SU-DHL-6 (cell line): ENCODE data around the gene UNC5B.

Experiments
- H2AFZ ChIP-seq: fragments of 200-600 bp; sonication (generic); 2 replicates; pipeline ENCODE4 v1.6.1; 2014; ENCODE audit warnings: low read depth, mild to moderate bottlenecking, moderate library complexity, mixed read lengths, antibody characterized with exemption, low read length; ENCODE audit not compliant: severe bottlenecking
- H3F3A ChIP-seq: fragments of 200-600 bp; shearing (Covaris generic); 2 replicates; pipeline ENCODE4 v1.6.0; 2016; ENCODE audit warnings: antibody characterized with exemption, mild to moderate bottlenecking; ENCODE audit not compliant: insufficient read depth
- H3K27ac ChIP-seq: fragments of 200-600 bp; sonication (generic); 2 replicates; pipeline ENCODE4 v1.5.1; 2016; ENCODE audit warnings: low read depth, mild to moderate bottlenecking, low read length, moderate library complexity, mixed read lengths
- H3K27me3 ChIP-seq: fragments of 200-600 bp; sonication (generic), shearing (Covaris generic); 2 replicates; pipeline ENCODE4 v1.6.0; 2014; ENCODE audit warnings: mild to moderate bottlenecking, low read length
- H3K36me3 ChIP-seq: fragments of 200-600 bp; sonication (generic); 2 replicates; pipeline ENCODE4 v1.6.1; 2014; ENCODE audit warnings: mild to moderate bottlenecking, low read length, mixed read lengths
- H3K4me2 ChIP-seq: fragments of 300-600, 200-600 bp; shearing (Covaris generic), sonication (generic); 2 replicates; pipeline ENCODE4 v1.6.0; 2014; ENCODE audit warnings: low read length, low read depth, mild to moderate bottlenecking; ENCODE audit not compliant: poor library complexity, severe bottlenecking
- H3K4me3 ChIP-seq: fragments of 200-600 bp; sonication (generic); 2 replicates; pipeline ENCODE4 v1.5.1; 2014; ENCODE audit warnings: antibody characterized with exemption, low read length, mild to moderate bottlenecking, mixed read lengths; ENCODE audit not compliant: insufficient read depth, poor library complexity, severe bottlenecking
- H3K79me2 ChIP-seq: fragments of 200-600 bp; sonication (generic); 2 replicates; pipeline ENCODE4 v1.6.1; 2014; ENCODE audit warnings: mild to moderate bottlenecking, low read length, moderate library complexity; ENCODE audit not compliant: insufficient read depth
- H3K9ac ChIP-seq: fragments of 200-600 bp; sonication (generic); 2 replicates; pipeline ENCODE4 v1.7.0; 2014; ENCODE audit warnings: mild to moderate bottlenecking, low read length
- H3K9me2 ChIP-seq: fragments of 200-600 bp; sonication (generic); replicated peaks from 2 replicates; pipeline ENCODE4 v1.6.1; 2014; ENCODE audit warnings: low read length; ENCODE audit not compliant: insufficient read depth
- H3K9me3 ChIP-seq: fragments of 200-600 bp; sonication (generic); 2 replicates; pipeline ENCODE4 v1.6.1; 2014; ENCODE audit warnings: low read length, mixed read lengths; ENCODE audit not compliant: insufficient read depth
- H4K20me1 ChIP-seq: fragments of 200-600 bp; sonication (generic); 2 replicates; pipeline ENCODE4 v1.6.1; 2014; ENCODE audit warnings: low read depth, mild to moderate bottlenecking, antibody characterized with exemption, low read length, moderate library complexity, mixed read lengths
- EZH2phosphoT487 ChIP-seq: fragments of 200-600 bp; sonication (generic), shearing (Covaris generic); conservative IDR thresholded peaks from 2 replicates; pipeline ENCODE4 v1.6.1; 2018; ENCODE audit warnings: mild to moderate bottlenecking, antibody characterized with exemption, low read length, moderate library complexity, mixed read lengths
- TF ChIP-seq, protein P1 (sequence below): fragments of 200-600 bp; sonication (generic); IDR thresholded peaks from one replicate; pipeline ENCODE4 v1.5.1; 2017; ENCODE audit warnings: antibody characterized with exemption, mild to moderate bottlenecking, low read length, moderate library complexity; ENCODE audit not compliant: insufficient read depth, poor library complexity, severe bottlenecking

The UNC5B gene

DNA sequence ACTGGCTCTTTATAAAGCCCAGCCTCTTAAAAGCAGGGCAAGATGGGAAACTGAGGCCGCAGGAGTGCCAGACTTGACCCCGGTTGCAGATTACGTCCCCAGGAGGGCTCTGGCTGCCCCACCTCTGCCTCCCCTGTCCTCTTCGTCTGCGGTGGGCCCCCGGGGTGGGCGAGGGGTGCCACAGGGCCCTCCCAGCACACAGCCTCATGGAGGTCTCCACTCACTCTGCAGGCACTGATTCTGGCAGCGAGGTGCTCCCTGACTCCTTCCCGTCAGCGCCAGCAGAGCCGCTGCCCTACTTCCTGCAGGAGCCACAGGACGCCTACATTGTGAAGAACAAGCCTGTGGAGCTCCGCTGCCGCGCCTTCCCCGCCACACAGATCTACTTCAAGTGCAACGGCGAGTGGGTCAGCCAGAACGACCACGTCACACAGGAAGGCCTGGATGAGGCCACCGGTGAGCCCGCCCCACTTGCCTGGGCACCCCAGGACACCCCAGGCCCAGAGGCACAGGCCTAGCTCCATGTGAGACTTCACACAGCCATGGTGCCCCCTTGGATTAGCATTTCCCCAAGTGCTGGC lies 67.3 kb downstream of the UNC5B start:
- H4K20me1 ChIP-seq = no peaks in the 10 kb centered on the region
- no peak overlapping the region for H3K4me2 ChIP-seq
- H3K9ac ChIP-seq = no peak overlapping the region
- TF ChIP-seq EZH2phosphoT487 = no peak
- TF ChIP-seq, protein P1, sequence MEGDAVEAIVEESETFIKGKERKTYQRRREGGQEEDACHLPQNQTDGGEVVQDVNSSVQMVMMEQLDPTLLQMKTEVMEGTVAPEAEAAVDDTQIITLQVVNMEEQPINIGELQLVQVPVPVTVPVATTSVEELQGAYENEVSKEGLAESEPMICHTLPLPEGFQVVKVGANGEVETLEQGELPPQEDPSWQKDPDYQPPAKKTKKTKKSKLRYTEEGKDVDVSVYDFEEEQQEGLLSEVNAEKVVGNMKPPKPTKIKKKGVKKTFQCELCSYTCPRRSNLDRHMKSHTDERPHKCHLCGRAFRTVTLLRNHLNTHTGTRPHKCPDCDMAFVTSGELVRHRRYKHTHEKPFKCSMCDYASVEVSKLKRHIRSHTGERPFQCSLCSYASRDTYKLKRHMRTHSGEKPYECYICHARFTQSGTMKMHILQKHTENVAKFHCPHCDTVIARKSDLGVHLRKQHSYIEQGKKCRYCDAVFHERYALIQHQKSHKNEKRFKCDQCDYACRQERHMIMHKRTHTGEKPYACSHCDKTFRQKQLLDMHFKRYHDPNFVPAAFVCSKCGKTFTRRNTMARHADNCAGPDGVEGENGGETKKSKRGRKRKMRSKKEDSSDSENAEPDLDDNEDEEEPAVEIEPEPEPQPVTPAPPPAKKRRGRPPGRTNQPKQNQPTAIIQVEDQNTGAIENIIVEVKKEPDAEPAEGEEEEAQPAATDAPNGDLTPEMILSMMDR = no peak
- H3K9me2 ChIP-seq = no peaks in the 10 kb centered on the region
- no peaks in the 10 kb centered on the region for H3K36me3 ChIP-seq
- H3K4me3 ChIP-seq = no peak overlapping the region
- H3K27me3 ChIP-seq = no peaks in the 10 kb centered on the region
- H3K9me3 ChIP-seq = no peaks in the 10 kb centered on the region
- H3K79me2 ChIP-seq = no peaks in the 10 kb centered on the region
- no peaks in the 10 kb centered on the region for H3F3A ChIP-seq
- no peak overlapping the region for H3K27ac ChIP-seq
- H2AFZ ChIP-seq = no peak overlapping the region

DNA sequence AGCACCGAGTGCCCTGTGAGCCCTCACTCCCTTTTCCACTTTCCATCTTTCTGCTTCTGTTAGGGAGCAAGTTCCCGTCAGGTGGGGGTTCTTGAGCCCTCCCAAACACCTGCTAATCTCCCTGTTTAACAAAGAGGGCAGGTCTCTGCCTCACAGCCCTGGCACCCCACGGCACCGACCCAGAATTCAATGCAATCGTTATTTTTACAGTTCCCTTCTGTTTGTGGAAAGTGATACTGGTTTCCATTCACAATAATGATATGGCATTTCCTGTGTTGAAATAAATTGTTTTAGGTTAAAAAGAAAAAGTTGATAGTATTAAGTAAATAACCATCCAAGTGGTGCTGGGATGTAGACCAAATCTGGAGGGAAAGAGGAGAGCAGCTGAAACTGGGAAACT lies 67.8 kb downstream of the UNC5B start:
- Histone ChIP-seq H3K9ac (no peak overlapping the region), H3K27me3 (no peaks in the 10 kb centered on the region), H3K4me3 (no peak overlapping the region), H3K36me3 (no peaks in the 10 kb centered on the region), H3K79me2 (no peaks in the 10 kb centered on the region), H3K9me2 (no peaks in the 10 kb centered on the region), H2AFZ (no peak overlapping the region), H3K27ac (no peak overlapping the region), H3K9me3 (no peaks in the 10 kb centered on the region), H3K4me2 (no peak overlapping the region), H4K20me1 (no peaks in the 10 kb centered on the region), H3F3A (no peaks in the 10 kb centered on the region)
- TF ChIP-seq, protein P1 = no peak

DNA sequence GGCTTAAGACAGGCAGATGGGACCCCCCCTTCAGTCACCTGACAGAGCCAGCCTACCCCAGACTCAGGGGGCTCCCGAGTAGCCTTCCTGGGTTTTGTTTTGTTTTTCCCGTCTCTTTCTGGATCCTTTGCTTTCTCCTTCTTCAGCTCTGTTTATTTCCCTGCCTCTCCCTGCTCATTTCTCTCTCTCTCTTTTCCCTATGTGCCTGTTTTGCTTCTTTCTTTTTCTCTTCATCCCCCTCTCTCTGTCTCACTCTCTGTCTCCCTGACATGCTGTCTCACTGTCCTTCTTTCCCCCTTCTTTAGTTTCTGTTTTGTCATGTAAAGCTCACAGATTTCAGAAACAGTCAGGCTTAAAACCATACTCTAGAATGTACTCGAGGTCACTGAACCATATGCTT lies 68.5 kb downstream of the UNC5B start:
- Histone ChIP-seq H3F3A (no peaks in the 10 kb centered on the region), H3K4me2 (no peak overlapping the region), H3K36me3 (no peaks in the 10 kb centered on the region), H2AFZ (no peak overlapping the region), H3K27me3 (no peaks in the 10 kb centered on the region), H4K20me1 (no peaks in the 10 kb centered on the region), H3K9ac (no peak overlapping the region), H3K79me2 (no peaks in the 10 kb centered on the region), H3K9me3 (no peaks in the 10 kb centered on the region), H3K9me2 (no peaks in the 10 kb centered on the region), H3K4me3 (no peak overlapping the region), H3K27ac (no peak overlapping the region)
- no peak for TF ChIP-seq EZH2phosphoT487
- TF ChIP-seq, protein P1 = no peak
